ENCODE results near the gene ERCC1. TPM values are rescaled to one million over a fixed set of nuclear protein-coding genes. Genes with fewer than 3 reads are reported as not detected.

ERCC1 gene
- total and polyA plus RNA-seq, 2 of the 13 experiments (the other 11 are each of a cell fraction or from before 2014, with no cell fraction given), result 40.0 to 66.4 TPM

- peak; percentile 20; the same call in 1 of the 2 replicates for TF ChIP-seq ETV5 (CRISPR knock-in tag; IDR thresholded peaks at IDR 0.05; ENCODE audit: borderline replicate concordance)
- peak; percentile 52; the same call in 1 of the 2 replicates for TF ChIP-seq ZNF143 (CRISPR knock-in tag; IDR thresholded peaks at IDR 0.05)
- TF ChIP-seq ZMYM3 (CRISPR knock-in tag; IDR thresholded peaks at IDR 0.05), result peak; percentile 29; the same call in 1 of the 2 replicates
- TF ChIP-seq ZNF546 (CRISPR knock-in tag; conservative IDR thresholded peaks at IDR 0.05), result no peak
- TF ChIP-seq PHB2 (IDR thresholded peaks at IDR 0.05; ENCODE audit: partially characterized antibody), result no peak
- no peak for TF ChIP-seq TEAD3 (CRISPR knock-in tag; optimal IDR thresholded peaks at IDR 0.05; ENCODE audit: borderline replicate concordance)
- no peak for TF ChIP-seq ZBTB20 (CRISPR knock-in tag; IDR thresholded peaks at IDR 0.05; ENCODE audit: borderline replicate concordance, low read depth)
- TF ChIP-seq ZBTB7B (CRISPR knock-in tag; IDR thresholded peaks at IDR 0.05), result 0 out of 2 replicates have a peak, but pooled peaks have one; percentile 29
- TF ChIP-seq SAFB2 (CRISPR knock-in tag; IDR thresholded peaks at IDR 0.05; ENCODE audit: borderline replicate concordance, low read depth), result no peak
- no peak for TF ChIP-seq SP2 (CRISPR knock-in tag; IDR thresholded peaks at IDR 0.05)
- TF ChIP-seq ZXDC (CRISPR knock-in tag; IDR thresholded peaks at IDR 0.05), result no peak
- no peak for TF ChIP-seq ZNF598 (CRISPR knock-in tag; IDR thresholded peaks at IDR 0.05; ENCODE audit: borderline replicate concordance)
- no peak for TF ChIP-seq MTF2 (CRISPR knock-in tag; IDR thresholded peaks at IDR 0.05; ENCODE audit: borderline replicate concordance)
- no peak for TF ChIP-seq BCL3 (CRISPR knock-in tag; IDR thresholded peaks at IDR 0.05)
- no peak; the same call in 1 of the 2 replicates for TF ChIP-seq ZNF670 (CRISPR knock-in tag; IDR thresholded peaks at IDR 0.05; ENCODE audit: borderline replicate concordance)
- TF ChIP-seq ZNF484 (CRISPR knock-in tag; IDR thresholded peaks at IDR 0.05; ENCODE audit: borderline replicate concordance, low read depth), result no peak
- no peak for TF ChIP-seq ZNF142 (CRISPR knock-in tag; IDR thresholded peaks at IDR 0.05)
- TF ChIP-seq ZNF20 (CRISPR knock-in tag; IDR thresholded peaks at IDR 0.05), result no peak
- 0 out of 2 replicates have a peak, but pooled peaks have one; percentile 22 for TF ChIP-seq ZNF264 (CRISPR knock-in tag; IDR thresholded peaks at IDR 0.05)
- peak; percentile 17; the same call in 1 of the 2 replicates for TF ChIP-seq YEATS4 (CRISPR knock-in tag; IDR thresholded peaks at IDR 0.05; ENCODE audit: borderline replicate concordance)
Measured at GRCh38 chr19:45403781-45404556, 19.7 kb downstream of the ERCC1 start (continued).
